K562 (cell line): Measurements from ENCODE around the gene ANKFN1. TPM values are rescaled to one million over a fixed set of nuclear protein-coding genes. Genes with fewer than 3 reads are reported as not detected.

ENCODE experiments used
- ATAC-seq: fragments of 200-7000 bp; cut with Tn5 transposase; 3 replicates; pipeline ENCODE4 v1.9.1; 2020; ENCODE audit warnings: moderate library complexity
- BruUV-seq: library from RNA; stranded (reverse); fragments of 400-500 nt; replicated peaks from 2 replicates; lab custom pipeline; 2021; lab: Mats Ljungman, UMichigan
- CTCF ChIA-PET: fragments of 300-600 bp; formaldehyde crosslinking; extraction: SDS; loops from one replicate; lab custom pipeline; 2021; ENCODE audit warnings: low intra/inter-chr PET ratio; lab: Yijun Ruan, JAX
- POLR2A ChIA-PET: fragments of 300-600, 350-650 bp; sonication (Branson Sonifier 250); formaldehyde crosslinking; extraction: SDS; loops from one replicate; lab custom pipeline; 2021; ENCODE audit warnings: antibody characterized with exemption, inconsistent platforms; lab: Yijun Ruan, JAX
- DNase-seq, 4 experiments: peaks; one replicate each; pipeline versions ENCODE4 v3.0.0 to v3.0.0-alpha.2; 2011 to 2018; ENCODE audit warnings: low spot score in 3 of 4, mixed read lengths in 3 of 4; ENCODE audit errors: extremely low read depth in 1 of 4
- FAIRE-seq: peaks from 2 replicates; lab custom pipeline; 2011; peaks lifted over from hg19 to GRCh38; lab: Jason Lieb, UNC
- H2AFZ ChIP-seq: 2 replicates; pipeline ENCODE4 v1.6.0; 2011; ENCODE audit warnings: low read depth, low read length, control low read depth, inconsistent platforms
- H3K27ac ChIP-seq: fragments of 200-600 bp; 3 replicates; pipeline ENCODE4 v1.8.0; 2011; ENCODE audit warnings: low read depth, mild to moderate bottlenecking, control low read depth, inconsistent platforms, low read length, moderate library complexity, mixed read lengths; ENCODE audit errors: extremely low read depth
- H3K27me3 ChIP-seq, 2 experiments: fragments of 300-600 bp in 1 of 2; 2 replicates in 1 of 2; 3 replicates in 1 of 2; pipeline versions ENCODE4 v1.6.0 to v1.8.0; 2011; ENCODE audit warnings: inconsistent platforms in 2 of 2, low read length in 2 of 2, mild to moderate bottlenecking in 1 of 2, mixed read lengths in 1 of 2, moderate library complexity in 1 of 2; ENCODE audit not compliant: control insufficient read depth in 2 of 2, insufficient read depth in 2 of 2
- H3K36me3 ChIP-seq: fragments of 300-600 bp; 3 replicates; pipeline ENCODE4 v1.8.0; 2011; ENCODE audit warnings: mild to moderate bottlenecking, low read length, inconsistent platforms; ENCODE audit not compliant: control insufficient read depth, insufficient read depth
- H3K4me1 ChIP-seq, 2 experiments: fragments of 200-600 bp in 1 of 2; replicated peaks in 1 of 2; 2 replicates in 1 of 2; 3 replicates in 1 of 2; pipeline versions ENCODE4 v1.5.1 to v1.8.0; 2011; ENCODE audit warnings: inconsistent platforms in 2 of 2, low read length in 2 of 2, mild to moderate bottlenecking in 1 of 2, mixed read lengths in 1 of 2, moderate library complexity in 1 of 2; ENCODE audit not compliant: control insufficient read depth in 2 of 2, insufficient read depth in 2 of 2
- H3K4me2 ChIP-seq: 2 replicates; pipeline ENCODE4 v1.6.1; 2011; ENCODE audit warnings: low read length, control low read depth, inconsistent platforms, mixed read lengths; ENCODE audit not compliant: insufficient read depth
- H3K4me3 ChIP-seq: fragments of 200-600 bp; sonication (generic), shearing (Covaris generic); 2 replicates; pipeline ENCODE4 v1.5.1; 2016; ENCODE audit warnings: control low read depth, inconsistent platforms
- H3K79me2 ChIP-seq: fragments of 200-600 bp; 3 replicates; pipeline ENCODE4 v1.8.0; 2011; ENCODE audit warnings: low read length, inconsistent platforms; ENCODE audit not compliant: control insufficient read depth, insufficient read depth
- H3K9ac ChIP-seq, 2 experiments: 2 replicates each; pipeline versions ENCODE4 v1.6.0 to v1.6.1; 2011; ENCODE audit warnings: low read depth in 2 of 2, low read length in 2 of 2, control low read depth in 1 of 2, inconsistent platforms in 1 of 2, mild to moderate bottlenecking in 1 of 2, mixed read lengths in 1 of 2; ENCODE audit not compliant: insufficient read depth in 1 of 2
- H3K9me1 ChIP-seq: one replicate; pipeline ENCODE4 v1.6.0; 2011; ENCODE audit warnings: inconsistent platforms, mild to moderate bottlenecking, low read length, moderate library complexity; ENCODE audit not compliant: control insufficient read depth, insufficient read depth
- H3K9me3 ChIP-seq: replicated peaks from 2 replicates; pipeline ENCODE4 v1.5.1; 2011; ENCODE audit warnings: low read depth, low read length, inconsistent platforms; ENCODE audit not compliant: control insufficient read depth, insufficient read depth
- H4K20me1 ChIP-seq: replicated peaks from 2 replicates; pipeline ENCODE4 v1.6.1; 2011; ENCODE audit warnings: low read length, inconsistent platforms, mixed read lengths; ENCODE audit not compliant: control insufficient read depth, insufficient read depth
- CHCHD3 ChIP-seq: fragments of 250-450 bp; sonication (Bioruptor Pico); IDR thresholded peaks from 2 replicates; pipeline ENCODE4 v2.1.2; 2022; ENCODE audit warnings: mild to moderate bottlenecking
- EP300 ChIP-seq: IDR thresholded peaks from 2 replicates; pipeline ENCODE4 v1.6.1; 2012; ENCODE audit warnings: low read length, improper control_type of control experiment
- ETV6 ChIP-seq, 3 experiments: fragments of 150-350 bp in 1 of 3; sonication (generic) in 1 of 3; formaldehyde crosslinking in 1 of 3; IDR thresholded peaks; 2 replicates each; pipeline versions ENCODE4 v1.6.1 to v1.8.0; 2014 to 2022; ENCODE audit warnings: borderline replicate concordance in 2 of 3, low read depth in 2 of 3, antibody characterized with exemption in 1 of 3, low read length in 1 of 3, mild to moderate bottlenecking in 1 of 3, missing genetic modification reagents in 1 of 3
- LARP7 ChIP-seq: fragments of 450-650 bp; IDR thresholded peaks from 2 replicates; pipeline ENCODE4 v1.6.1; 2016
- PHB ChIP-seq: fragments of 250-450 bp; sonication (Bioruptor Pico); IDR thresholded peaks from 2 replicates; pipeline ENCODE4 v1.5.0; 2021
- SLC30A9 ChIP-seq: fragments of 250-450 bp; sonication (Bioruptor Pico); IDR thresholded peaks from 2 replicates; pipeline ENCODE4 v1.8.0; 2022; ENCODE audit warnings: mild to moderate bottlenecking, moderate library complexity
- ZNF124 ChIP-seq: sonication (generic); formaldehyde crosslinking; IDR thresholded peaks from 2 replicates; pipeline ENCODE4 v1.8.1; 2022; ENCODE audit warnings: missing genetic modification reagents
- ZNF354B ChIP-seq: fragments of 250-450 bp; sonication (Bioruptor Pico); IDR thresholded peaks from 2 replicates; pipeline ENCODE4 v1.4.0; 2020
- ZNF561 ChIP-seq: fragments of 450-650 bp; formaldehyde crosslinking; conservative IDR thresholded peaks from 2 replicates; pipeline ENCODE4 v1.4.0; 2020; ENCODE audit warnings: mild to moderate bottlenecking, moderate library complexity
- WGBS: fragments of 100-300 bp; shearing (Covaris generic); methylation state at CpG from one replicate; pipeline ENCODE4 v1.1.6; 2016; ENCODE audit warnings: low coverage, mixed read lengths; ENCODE audit not compliant: insufficient coverage; ENCODE audit errors: missing lambda C conversion rate; 5-methylcytosine and 5-hydroxymethylcytosine counted together
- in situ Hi-C: fragments of 300-500 bp; cut with MboI; formaldehyde crosslinking; loops from 4 replicates; pipeline ENCODE4 v1.15.0; 2018; ENCODE audit warnings: inconsistent platforms, mixed read lengths
- intact Hi-C: fragments of 100-400 bp; cut with micrococcal nuclease; formaldehyde crosslinking; loops from 2 replicates; pipeline ENCODE4 v1.14.2; 2022
- polyA plus RNA-seq, 8 experiments: library from polyadenylated mRNA; depleted of rRNA in 4 of 8; stranded (reverse) in 5 of 8; unstranded in 3 of 8; fragments of >200 nt; fragmentation: Nextera tagmentation in 2 of 8; fragmentation: Illumina TruSeq in 1 of 8; extraction: Ambion mirVana in 2 of 8; extraction: Trizol in 1 of 8; gene quantifications; 2 replicates each; pipeline versions ENCODE4 v1.2.1 to v1.2.3, GENCODE V29; 2011 to 2014; ENCODE audit warnings: inconsistent platforms in 1 of 8, missing spikeins in 1 of 8
- total RNA-seq, 7 experiments: library from RNA; depleted of rRNA in 6 of 7; stranded (reverse); fragments of >200 nt in 6 of 7; fragmentation: Illumina TruSeq in 2 of 7; extraction: Trizol in 2 of 7; gene quantifications; 2 replicates each; pipeline versions ENCODE4 v1.2.1 to v1.2.3, GENCODE V29; 2011 to 2021; ENCODE audit warnings: low replicate concordance in 1 of 7

Gene ANKFN1
- total and polyA plus RNA-seq, 9 of the 15 experiments (the other 6 are each of a cell fraction or from before 2014, with no cell fraction given): 0.04 to 0.39 (median 0.15) TPM; not detected in 1

DNA sequence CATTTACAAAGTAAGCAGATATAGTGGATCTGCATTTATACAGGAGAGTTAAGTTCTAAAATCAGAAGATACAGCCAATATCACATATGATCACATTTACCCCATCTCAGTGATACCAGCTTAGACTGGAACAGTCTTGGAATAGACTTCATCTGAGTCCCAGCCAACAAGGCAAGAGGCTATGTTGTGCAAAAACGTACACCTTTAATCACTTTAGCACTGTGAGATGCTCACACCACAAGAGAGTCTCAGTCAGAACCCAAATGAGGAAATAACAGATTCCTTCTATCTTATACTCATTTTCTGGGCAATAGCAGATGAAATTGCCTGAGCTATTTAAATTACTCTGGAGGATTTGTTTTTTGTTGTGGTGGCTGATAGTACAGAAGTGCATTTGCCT lies 145.6 kb downstream of the ANKFN1 start:
- TF ChIP-seq LARP7 (no peak), ZNF561 (CRISPR knock-in tag) (no peak)
- ATAC-seq (no peak), FAIRE-seq (no peak), DNase-seq (no peak)
- H3K79me2 ChIP-seq: no peaks in the 10 kb centered on the region
- WGBS: 0% methylated on average over 1 of the region's 1 CpG
- no peaks in the 10 kb centered on the region for H3K36me3 ChIP-seq
- no peaks in the 10 kb centered on the region for H4K20me1 ChIP-seq
- no TSS peak for BruUV-seq
- H3K4me1 ChIP-seq: no peaks in the 10 kb centered on the region
- in situ Hi-C loops (no loop called here), intact Hi-C loops (no loop called here)
- H3K27ac ChIP-seq: no peak overlapping the region
- H3K4me3 ChIP-seq: no peak overlapping the region
- H3K4me2 ChIP-seq: no peak overlapping the region
- CTCF ChIA-PET: no interaction called here
- H3K9me3 ChIP-seq: no peaks in the 10 kb centered on the region
- no peaks in the 10 kb centered on the region for H3K27me3 ChIP-seq
- H2AFZ ChIP-seq: no peak overlapping the region
- POLR2A ChIA-PET: no interaction called here
- no peak overlapping the region for H3K9ac ChIP-seq
- H3K9me1 ChIP-seq: no peaks in the 10 kb centered on the region

DNA sequence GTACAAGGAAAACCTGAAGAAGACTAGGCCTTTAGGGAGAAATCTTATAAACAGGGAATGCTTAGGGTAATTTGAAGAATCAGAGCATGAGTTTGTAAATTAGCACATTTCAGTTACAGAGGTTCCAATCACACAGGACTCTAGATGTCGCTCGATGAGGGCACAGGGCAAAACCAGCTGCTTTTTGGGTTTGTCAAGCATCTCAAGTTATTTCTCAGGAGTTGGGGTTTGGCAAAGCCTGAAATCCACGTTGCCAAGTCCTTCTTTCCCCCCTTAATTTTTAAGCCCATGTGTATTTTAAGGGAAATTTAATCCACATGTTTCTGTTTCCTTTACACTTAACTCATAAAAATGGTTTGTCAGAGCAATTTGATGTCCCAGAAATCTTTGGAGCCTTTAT lies 146.9 kb downstream of the ANKFN1 start:
- H4K20me1 ChIP-seq: no peaks in the 10 kb centered on the region
- intact Hi-C loops: no loop called here
- BruUV-seq: no TSS peak
- H3K9me1 ChIP-seq: no peaks in the 10 kb centered on the region
- H3K27ac ChIP-seq: no peak overlapping the region
- POLR2A ChIA-PET: no interaction called here
- CTCF ChIA-PET: no interaction called here
- H2AFZ ChIP-seq: no peak overlapping the region
- H3K4me3 ChIP-seq: no peak overlapping the region
- ATAC-seq (no peak), FAIRE-seq (no peak), DNase-seq (no peak)
- TF ChIP-seq ETV6 (IDR thresholded peaks at IDR 0.05; ENCODE audit: borderline replicate concordance in 1 of 2, low read depth in 2 of 2, low read length in 1 of 2): no peak
- TF ChIP-seq ETV6 (CRISPR knock-in tag; IDR thresholded peaks at IDR 0.05; ENCODE audit: borderline replicate concordance): no peak
- TF ChIP-seq SLC30A9: no peak
- TF ChIP-seq PHB (CRISPR knock-in tag): no peak
- TF ChIP-seq ZNF124 (CRISPR knock-in tag): no peak
- no peak for TF ChIP-seq ZNF354B
- no peak for TF ChIP-seq CHCHD3 (CRISPR knock-in tag)
- no peak for TF ChIP-seq EP300
- H3K27me3 ChIP-seq: no peaks in the 10 kb centered on the region
- no peak overlapping the region for H3K4me2 ChIP-seq
- 0% methylated on average over 3 of the region's 3 CpGs for WGBS
- no peaks in the 10 kb centered on the region for H3K9me3 ChIP-seq
- H3K4me1 ChIP-seq: no peaks in the 10 kb centered on the region
- H3K36me3 ChIP-seq: no peaks in the 10 kb centered on the region
- no peaks in the 10 kb centered on the region for H3K79me2 ChIP-seq
- in situ Hi-C loops: loop anchor here (25.0 kb wide), 1 partner anchor 763 kb away; no protein-coding TSS in a partner anchor
- H3K9ac ChIP-seq: no peak overlapping the region
